CD14-positive monocyte (primary cell): ENCODE results near the gene GON4L. TPM values are rescaled to one million over a fixed set of nuclear protein-coding genes. Genes with fewer than 3 reads are reported as not detected.
"Not testable (repeated sequence)": the region's sequence is repeated elsewhere in the genome, so short reads cannot be mapped to it uniquely, and the experiment has no call there.

Experiments used
- DNase-seq, 3 donors: peaks; one replicate each; pipeline ENCODE4 v3.0.0-alpha.2; 2011 to 2022
- H2AFZ ChIP-seq: 2 replicates; pipeline ENCODE4 v1.6.0; 2012; ENCODE audit warnings: mild to moderate bottlenecking, low read depth, low read length, inconsistent platforms; ENCODE audit not compliant: insufficient read depth, poor library complexity, severe bottlenecking
- H3K27ac ChIP-seq, 2 donors: 1 replicate in 1 of 2; 2 replicates in 1 of 2; pipeline ENCODE4 v1.5.1; 2012 to 2013; ENCODE audit warnings: low read length in 2 of 2, control low read depth in 1 of 2, inconsistent platforms in 1 of 2, low read depth in 1 of 2, mild to moderate bottlenecking in 1 of 2
- H3K27me3 ChIP-seq, 2 donors: one replicate each; pipeline versions ENCODE4 v1.6.0 to v1.6.1; 2011 to 2013; ENCODE audit warnings: low read length in 2 of 2; ENCODE audit not compliant: control insufficient read depth in 2 of 2, insufficient read depth in 2 of 2
- H3K36me3 ChIP-seq, 2 donors: replicated peaks in 1 of 2; 1 replicate in 1 of 2; 2 replicates in 1 of 2; pipeline versions ENCODE4 v1.5.1 to v1.6.1; 2012 to 2013; ENCODE audit warnings: low read length in 2 of 2, control low read depth in 1 of 2, inconsistent platforms in 1 of 2, mild to moderate bottlenecking in 1 of 2; ENCODE audit not compliant: insufficient read depth in 2 of 2, control insufficient read depth in 1 of 2
- H3K4me1 ChIP-seq, 2 donors: 1 replicate in 1 of 2; 2 replicates in 1 of 2; pipeline versions ENCODE4 v1.5.1 to v1.6.1; 2012 to 2013; ENCODE audit warnings: low read length in 2 of 2, control low read depth in 1 of 2, inconsistent platforms in 1 of 2, mild to moderate bottlenecking in 1 of 2, moderate library complexity in 1 of 2; ENCODE audit not compliant: insufficient read depth in 2 of 2, control insufficient read depth in 1 of 2
- H3K4me2 ChIP-seq: replicated peaks from 2 replicates; pipeline ENCODE3; 2012; ENCODE audit warnings: low read length, moderate library complexity, mild to moderate bottlenecking; ENCODE audit not compliant: poor library complexity, severe bottlenecking; ENCODE audit errors: extremely low read depth
- H3K4me3 ChIP-seq, 3 experiments: fragments of 200-600 bp in 1 of 3; sonication (generic) in 1 of 3; replicated peaks in 1 of 3; 1 replicate in 2 of 3; 2 replicates in 1 of 3; pipeline ENCODE4 v1.5.1; 2011 to 2013; ENCODE audit warnings: low read length in 3 of 3, mild to moderate bottlenecking in 3 of 3, control low read depth in 2 of 3, low read depth in 2 of 3, inconsistent platforms in 1 of 3, moderate library complexity in 1 of 3
- H3K79me2 ChIP-seq: 2 replicates; pipeline ENCODE4 v1.6.0; 2012; ENCODE audit warnings: mild to moderate bottlenecking, control low read depth, inconsistent platforms, low read length, moderate library complexity; ENCODE audit not compliant: insufficient read depth
- H3K9ac ChIP-seq: 2 replicates; pipeline ENCODE4 v1.6.0; 2017; ENCODE audit warnings: low read length, mild to moderate bottlenecking; ENCODE audit not compliant: insufficient read depth, poor library complexity, severe bottlenecking
- H3K9me3 ChIP-seq, 2 donors: replicated peaks in 1 of 2; 1 replicate in 1 of 2; 2 replicates in 1 of 2; pipeline versions ENCODE4 v1.5.1 to v1.6.1; 2012 to 2013; ENCODE audit warnings: low read length in 2 of 2, control low read depth in 1 of 2; ENCODE audit not compliant: control insufficient read depth in 1 of 2, insufficient read depth in 1 of 2
- H4K20me1 ChIP-seq: 2 replicates; pipeline ENCODE4 v1.6.0; 2012; ENCODE audit warnings: mild to moderate bottlenecking, low read length, control low read depth, moderate library complexity; ENCODE audit not compliant: insufficient read depth
- H3K27ac Mint-ChIP-seq, 7 donors: one replicate each; pipeline ENCODE4 v1.8.0; 2020; ENCODE audit warnings: mild to moderate bottlenecking in 7 of 7, mixed read lengths in 7 of 7, moderate library complexity in 6 of 7, inconsistent platforms in 2 of 7
- H3K27me3 Mint-ChIP-seq, 3 donors: one replicate each; pipeline ENCODE4 v1.8.0; 2021 to 2022; ENCODE audit warnings: low read depth in 3 of 3, mild to moderate bottlenecking in 3 of 3, mixed read lengths in 3 of 3, moderate library complexity in 3 of 3, inconsistent platforms in 1 of 3
- H3K36me3 Mint-ChIP-seq, 2 donors: one replicate each; pipeline ENCODE4 v1.8.0; 2020; ENCODE audit warnings: mixed read lengths in 2 of 2, inconsistent platforms in 1 of 2, mild to moderate bottlenecking in 1 of 2
- H3K4me1 Mint-ChIP-seq: one replicate; pipeline ENCODE4 v1.8.0; 2020; ENCODE audit warnings: mild to moderate bottlenecking, mixed read lengths
- H3K4me3 Mint-ChIP-seq, 2 donors: one replicate each; pipeline ENCODE4 v1.8.0; 2020; ENCODE audit warnings: mild to moderate bottlenecking in 2 of 2, mixed read lengths in 2 of 2, moderate library complexity in 1 of 2
- H3K9me3 Mint-ChIP-seq, 7 donors: one replicate each; pipeline ENCODE4 v1.8.0; 2020 to 2022; ENCODE audit warnings: mixed read lengths in 7 of 7, mild to moderate bottlenecking in 6 of 7, moderate library complexity in 6 of 7, inconsistent platforms in 2 of 7
- whole genome bisulfite sequencing: methylation state at CpG from one replicate; pipeline ENCODE4 v1.1.5; 2013; ENCODE audit warnings: missing lambda C conversion rate; ENCODE audit not compliant: insufficient coverage; 5-methylcytosine and 5-hydroxymethylcytosine counted together
- intact Hi-C, 2 donors: fragments of 100-400 bp; cut with micrococcal nuclease; formaldehyde crosslinking; loops; one replicate each; pipeline versions ENCODE4 v1.15.0 to v1.15.1; 2023
- polyA plus RNA-seq, 3 donors: library from polyadenylated mRNA; depleted of rRNA in 1 of 3; unstranded in 2 of 3; stranded (reverse) in 1 of 3; fragments of 300-500 nt in 2 of 3; fragments of >200 nt in 1 of 3; fragmentation: Illumina TruSeq in 2 of 3; gene quantifications; 1 replicate in 2 of 3; 2 replicates in 1 of 3; pipeline ENCODE4 v1.2.3, GENCODE V29; 2012 to 2021
- small RNA-seq: library from RNA; depleted of rRNA; stranded (forward); fragments of <200 nt; gene quantifications from one replicate; pipeline ENCODE3, GENCODE V24; 2012; ENCODE audit warnings: low read depth; ENCODE audit not compliant: insufficient read length
- TF ChIP-seq, protein P1 (sequence below): fragments of 200-600 bp; IDR thresholded peaks from one replicate; pipeline ENCODE4 v1.8.0; 2022; ENCODE audit warnings: antibody characterized with exemption, mild to moderate bottlenecking

Gene GON4L
- polyA plus RNA-seq, 3 donors: 8.5 to 39.5 (median 14.0) TPM

DNA sequence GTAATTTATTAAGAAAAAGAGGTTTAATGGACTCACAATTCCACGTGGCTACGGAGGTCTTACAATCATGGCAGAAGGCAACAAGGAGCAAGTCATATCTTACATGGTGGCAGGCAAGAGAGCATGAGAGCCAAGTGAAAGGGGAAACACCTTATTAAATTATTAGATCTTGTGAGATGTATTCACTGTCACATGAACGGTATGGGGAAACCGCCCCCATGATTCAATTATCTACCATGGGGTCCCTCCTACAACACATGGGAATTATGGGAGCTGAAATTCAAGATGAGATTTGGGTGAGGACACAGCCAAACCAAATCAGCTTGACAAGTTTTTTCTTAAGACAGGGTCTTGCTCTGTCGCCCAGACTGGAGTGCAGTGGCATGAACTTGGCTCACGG, 153.8 kb downstream of the GON4L start:
- H3K27ac Mint-ChIP-seq: peak overlapping the region in 1 of 7 donors; percentile 66
- Histone ChIP-seq H3K4me1 (peaks cover 0 to 4% of the 10 kb centered on the region in 2 donors), H4K20me1 (peaks cover 23% of the 10 kb centered on the region), H3K4me2 (no peak overlapping the region), H3K36me3 (no peaks in the 10 kb centered on the region), H2AFZ (no peak overlapping the region), H3K79me2 (peaks cover 70% of the 10 kb centered on the region), H3K27ac (no peak overlapping the region), H3K9ac (no peak overlapping the region), H3K27me3 (no peaks in the 10 kb centered on the region), H3K4me3 (no peak overlapping the region), H3K9me3 (no peaks in the 10 kb centered on the region)
- intact Hi-C loops: no loop called here
- TF ChIP-seq, protein P1, sequence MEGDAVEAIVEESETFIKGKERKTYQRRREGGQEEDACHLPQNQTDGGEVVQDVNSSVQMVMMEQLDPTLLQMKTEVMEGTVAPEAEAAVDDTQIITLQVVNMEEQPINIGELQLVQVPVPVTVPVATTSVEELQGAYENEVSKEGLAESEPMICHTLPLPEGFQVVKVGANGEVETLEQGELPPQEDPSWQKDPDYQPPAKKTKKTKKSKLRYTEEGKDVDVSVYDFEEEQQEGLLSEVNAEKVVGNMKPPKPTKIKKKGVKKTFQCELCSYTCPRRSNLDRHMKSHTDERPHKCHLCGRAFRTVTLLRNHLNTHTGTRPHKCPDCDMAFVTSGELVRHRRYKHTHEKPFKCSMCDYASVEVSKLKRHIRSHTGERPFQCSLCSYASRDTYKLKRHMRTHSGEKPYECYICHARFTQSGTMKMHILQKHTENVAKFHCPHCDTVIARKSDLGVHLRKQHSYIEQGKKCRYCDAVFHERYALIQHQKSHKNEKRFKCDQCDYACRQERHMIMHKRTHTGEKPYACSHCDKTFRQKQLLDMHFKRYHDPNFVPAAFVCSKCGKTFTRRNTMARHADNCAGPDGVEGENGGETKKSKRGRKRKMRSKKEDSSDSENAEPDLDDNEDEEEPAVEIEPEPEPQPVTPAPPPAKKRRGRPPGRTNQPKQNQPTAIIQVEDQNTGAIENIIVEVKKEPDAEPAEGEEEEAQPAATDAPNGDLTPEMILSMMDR: no peak
- peaks cover 0 to 4% (median 0%) of the 10 kb centered on the region in 3 donors for H3K27me3 Mint-ChIP-seq
- H3K36me3 Mint-ChIP-seq: peaks cover 2 to 6% of the 10 kb centered on the region in 2 donors
- peaks cover 6% of the 10 kb centered on the region for H3K4me1 Mint-ChIP-seq
- no peak for DNase-seq
- no peak overlapping the region for H3K4me3 Mint-ChIP-seq
- 100% methylated on average over 2 of the region's 6 CpGs for WGBS
- no peaks in the 10 kb centered on the region for H3K9me3 Mint-ChIP-seq

DNA sequence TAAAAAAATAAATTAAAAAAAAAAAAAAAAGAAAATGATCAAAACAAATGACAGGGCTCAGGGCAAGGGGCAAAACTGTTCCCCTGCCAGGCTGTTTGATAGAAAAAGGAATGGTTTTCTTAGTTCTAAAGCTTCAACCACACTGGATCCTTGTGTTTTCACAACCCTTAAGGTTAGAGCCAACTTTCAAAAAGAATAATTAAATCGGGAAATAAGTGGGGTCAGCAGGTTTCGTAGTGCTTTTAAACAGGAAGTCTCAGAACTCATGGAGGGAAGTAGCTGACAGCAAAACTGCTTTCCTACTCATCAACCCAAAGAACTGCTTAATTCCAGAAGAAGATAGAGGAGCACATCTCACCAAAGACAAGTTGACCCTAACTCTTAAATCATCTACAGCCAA, 155.3 kb downstream of the GON4L start:
- peaks cover 26% of the 10 kb centered on the region for H4K20me1 ChIP-seq
- H3K4me2 ChIP-seq, H2AFZ ChIP-seq, intact Hi-C loops, H3K27ac ChIP-seq, H3K4me1 ChIP-seq, H3K4me3 ChIP-seq, H3K9ac ChIP-seq, H3K9me3 Mint-ChIP-seq, H3K4me1 Mint-ChIP-seq, H3K27me3 Mint-ChIP-seq, H3K9me3 ChIP-seq, H3K27me3 ChIP-seq, H3K36me3 ChIP-seq: not testable (repeated sequence)
- Mint-ChIP-seq H3K4me3 (peak overlapping the region in 1 of 2 donors; percentile 42), H3K36me3 (peaks cover 2 to 12% of the 10 kb centered on the region in 2 donors), H3K27ac (peak overlapping the region in 4 of 7 donors; percentile 58 to 83 (median 76))
- WGBS: no CpG with 5 or more reads among the region's 2 CpGs
- DNase-seq: peak in 1 of 3 donors; percentile 31
- H3K79me2 ChIP-seq: peaks cover 72% of the 10 kb centered on the region

Small RNA genes within 50 kb of the gene (small RNA-seq; reads per million reads assigned to genes)
- not detected for gene RF00015

Other genes starting within 250 kb of the GON4L start
- gene MSTO1, start 247.0 kb downstream of the GON4L start, polyA plus RNA-seq: 10 to 100 TPM in 1 of 3 donors, 1 to 10 TPM in 2; 3.8 to 17.4 (median 4.8) TPM
- gene YY1AP1, start 168.4 kb downstream of the GON4L start, polyA plus RNA-seq: 10 to 100 TPM; 14.0 to 93.4 (median 24.3) TPM
- gene DAP3, start 168.1 kb downstream of the GON4L start, polyA plus RNA-seq: 10 to 100 TPM; 69.0 to 79.3 (median 72.7) TPM
- gene SYT11, start 2.4 kb upstream of the GON4L start, polyA plus RNA-seq: 10 to 100 TPM in 1 of 3 donors, 1 to 10 TPM in 2; 5.1 to 11.0 (median 9.6) TPM
- 10 to 100 TPM; 57.2 to 76.8 (median 69.6) TPM for gene RIT1, start 54.1 kb upstream of the GON4L start, polyA plus RNA-seq
- 10 to 100 TPM in 1 of 3 donors, 1 to 10 TPM in 2; 3.4 to 22.0 (median 3.5) TPM for gene KHDC4, start 77.2 kb upstream of the GON4L start, polyA plus RNA-seq
- under 1 TPM in 1 of 3 donors, not detected in 2; 0.08 TPM for gene RXFP4, start 84.4 kb upstream of the GON4L start, polyA plus RNA-seq
- 100 to 1,000 TPM in 1 of 3 donors, 10 to 100 TPM in 2; 15.4 to 271 (median 18.6) TPM for gene ARHGEF2, start 121.3 kb upstream of the GON4L start, polyA plus RNA-seq
- 100 to 1,000 TPM; 374 to 614 (median 414) TPM for gene SSR2, start 163.7 kb upstream of the GON4L start, polyA plus RNA-seq
- 10 to 100 TPM in 1 of 3 donors, 1 to 10 TPM in 2; 2.3 to 15.9 (median 2.9) TPM for gene UBQLN4, start 196.6 kb upstream of the GON4L start, polyA plus RNA-seq
- 100 to 1,000 TPM in 2 of 3 donors, 10 to 100 TPM in 1; 99.8 to 227 (median 210) TPM for gene LAMTOR2, start 197.6 kb upstream of the GON4L start, polyA plus RNA-seq
- gene RAB25, start 203.9 kb upstream of the GON4L start, polyA plus RNA-seq: under 1 TPM in 1 of 3 donors, not detected in 2; 0.23 TPM
- gene MEX3A, start 225.3 kb upstream of the GON4L start, polyA plus RNA-seq: not detected